Measurements from ENCODE around the gene BTN2A1. TPM values are rescaled to one million over a fixed set of nuclear protein-coding genes. Genes with fewer than 3 reads are reported as not detected.

The BTN2A1 gene
- total RNA-seq, 4 donors from 2014 or later: 15.3 to 35.8 (median 20.7) TPM

GRCh38 chr6:26478985-26479278, 21.2 kb downstream of the BTN2A1 start:
- Histone ChIP-seq H3K4me3 (no peak overlapping the region), H3K36me3 (no peaks in the 10 kb centered on the region), H3K27ac (no peak overlapping the region), H3K9me3 (no peaks in the 10 kb centered on the region), H3K27me3 (no peaks in the 10 kb centered on the region), H3K4me1 (peaks cover 5 to 28% (median 13%) of the 10 kb centered on the region in 4 donors)
- 63 to 79% methylated on average over 3 of the region's 3 CpGs for WGBS, 2 donors (ENCODE audit: low coverage in 1 of 2)
- intact Hi-C loops (cut with DNase I; ENCODE audit: low total_unique reads): no loop called here
- DNase-seq: no peak
- in situ Hi-C loops (cut with MboI; ENCODE audit: low pct_ligation_motif_present in 1 of 4, low pct_unique_long_range_greater_than_20kb in 1 of 4, low sequenced_read_pairs in 3 of 4): no loop called here
- TF ChIP-seq EP300 (IDR thresholded peaks at IDR 0.05; ENCODE audit: low read depth): no peak
- TF ChIP-seq POLR2A (IDR thresholded peaks at IDR 0.05): no peak
- TF ChIP-seq, protein P1, sequence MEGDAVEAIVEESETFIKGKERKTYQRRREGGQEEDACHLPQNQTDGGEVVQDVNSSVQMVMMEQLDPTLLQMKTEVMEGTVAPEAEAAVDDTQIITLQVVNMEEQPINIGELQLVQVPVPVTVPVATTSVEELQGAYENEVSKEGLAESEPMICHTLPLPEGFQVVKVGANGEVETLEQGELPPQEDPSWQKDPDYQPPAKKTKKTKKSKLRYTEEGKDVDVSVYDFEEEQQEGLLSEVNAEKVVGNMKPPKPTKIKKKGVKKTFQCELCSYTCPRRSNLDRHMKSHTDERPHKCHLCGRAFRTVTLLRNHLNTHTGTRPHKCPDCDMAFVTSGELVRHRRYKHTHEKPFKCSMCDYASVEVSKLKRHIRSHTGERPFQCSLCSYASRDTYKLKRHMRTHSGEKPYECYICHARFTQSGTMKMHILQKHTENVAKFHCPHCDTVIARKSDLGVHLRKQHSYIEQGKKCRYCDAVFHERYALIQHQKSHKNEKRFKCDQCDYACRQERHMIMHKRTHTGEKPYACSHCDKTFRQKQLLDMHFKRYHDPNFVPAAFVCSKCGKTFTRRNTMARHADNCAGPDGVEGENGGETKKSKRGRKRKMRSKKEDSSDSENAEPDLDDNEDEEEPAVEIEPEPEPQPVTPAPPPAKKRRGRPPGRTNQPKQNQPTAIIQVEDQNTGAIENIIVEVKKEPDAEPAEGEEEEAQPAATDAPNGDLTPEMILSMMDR (IDR thresholded peaks at IDR 0.05): no peak
- no peak for TF ChIP-seq POLR2AphosphoS5 (IDR thresholded peaks at IDR 0.05)

GRCh38 chr6:26482338-26482737, 24.6 kb downstream of the BTN2A1 start:
- whole genome bisulfite sequencing, 2 donors (ENCODE audit: low coverage in 1 of 2): 97 to 100% methylated on average over 1 to 4 of the region's 4 CpGs
- no peaks in the 10 kb centered on the region for H3K27me3 ChIP-seq
- in situ Hi-C loops (cut with MboI; ENCODE audit: low pct_ligation_motif_present in 1 of 4, low pct_unique_long_range_greater_than_20kb in 1 of 4, low sequenced_read_pairs in 3 of 4) (no loop called here), intact Hi-C loops (cut with DNase I; ENCODE audit: low total_unique reads) (no loop called here)
- no peak overlapping the region for H3K4me3 ChIP-seq
- H3K4me1 ChIP-seq: peaks cover 0 to 6% (median 0%) of the 10 kb centered on the region in 4 donors
- TF ChIP-seq POLR2A (IDR thresholded peaks at IDR 0.05) (no peak), EP300 (IDR thresholded peaks at IDR 0.05; ENCODE audit: low read depth) (no peak), POLR2AphosphoS5 (IDR thresholded peaks at IDR 0.05) (no peak)
- TF ChIP-seq, protein P1 (IDR thresholded peaks at IDR 0.05): no peak
- DNase-seq: no peak
- no peaks in the 10 kb centered on the region for H3K36me3 ChIP-seq
- H3K9me3 ChIP-seq: no peaks in the 10 kb centered on the region
- no peak overlapping the region for H3K27ac ChIP-seq

- intact Hi-C loops (cut with DNase I; ENCODE audit: low total_unique reads) (no loop called here), in situ Hi-C loops (cut with MboI; ENCODE audit: low pct_ligation_motif_present in 1 of 4, low pct_unique_long_range_greater_than_20kb in 1 of 4, low sequenced_read_pairs in 3 of 4) (no loop called here)
- H3K36me3 ChIP-seq: no peaks in the 10 kb centered on the region
- no peaks in the 10 kb centered on the region for H3K4me1 ChIP-seq
- TF ChIP-seq POLR2AphosphoS5 (IDR thresholded peaks at IDR 0.05): no peak
- TF ChIP-seq, protein P1 (IDR thresholded peaks at IDR 0.05): no peak
- no peak for TF ChIP-seq POLR2A (IDR thresholded peaks at IDR 0.05)
- TF ChIP-seq EP300 (IDR thresholded peaks at IDR 0.05; ENCODE audit: low read depth): no peak
- no peaks in the 10 kb centered on the region for H3K9me3 ChIP-seq
- H3K27me3 ChIP-seq: no peaks in the 10 kb centered on the region
- H3K4me3 ChIP-seq: no peak overlapping the region
- no peak overlapping the region for H3K27ac ChIP-seq
- 80 to 92% methylated on average over 3 of the region's 3 CpGs for WGBS, 2 donors (ENCODE audit: low coverage in 1 of 2)
- DNase-seq: no peak
Observed at GRCh38 chr6:26483727-26484126, 26.0 kb downstream of the BTN2A1 start.

DNA sequence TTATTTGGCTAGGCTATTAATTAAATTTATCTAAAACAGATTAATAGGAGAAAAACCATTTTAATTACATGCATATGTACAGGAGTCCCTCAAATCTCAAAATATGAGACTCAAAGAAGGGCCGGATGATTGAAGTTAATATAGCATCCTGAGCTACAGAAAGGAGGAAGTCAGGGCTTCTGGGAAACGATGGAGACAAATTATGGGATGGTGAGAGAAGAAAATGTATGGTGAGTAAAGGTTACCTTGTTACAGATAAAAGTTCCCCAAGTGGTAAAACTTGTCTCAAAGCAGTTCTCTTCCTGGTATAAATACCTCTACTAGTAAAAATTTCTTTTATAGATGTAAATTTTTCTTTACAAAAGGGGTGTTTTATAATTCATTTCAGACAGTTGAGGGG, 26.4 kb downstream of the BTN2A1 start:
- no peak for DNase-seq
- Histone ChIP-seq H3K27ac (no peak overlapping the region), H3K27me3 (no peaks in the 10 kb centered on the region), H3K9me3 (no peaks in the 10 kb centered on the region), H3K4me1 (no peaks in the 10 kb centered on the region), H3K4me3 (no peak overlapping the region), H3K36me3 (no peaks in the 10 kb centered on the region)
- intact Hi-C loops (cut with DNase I; ENCODE audit: low total_unique reads): no loop called here
- TF ChIP-seq EP300 (IDR thresholded peaks at IDR 0.05; ENCODE audit: low read depth) (no peak), POLR2AphosphoS5 (IDR thresholded peaks at IDR 0.05) (no peak), POLR2A (IDR thresholded peaks at IDR 0.05) (no peak)
- TF ChIP-seq, protein P1 (IDR thresholded peaks at IDR 0.05): no peak
- 55 to 56% methylated on average over 2 of the region's 2 CpGs for WGBS, 2 donors (ENCODE audit: low coverage in 1 of 2)
- in situ Hi-C loops (cut with MboI; ENCODE audit: low pct_ligation_motif_present in 1 of 4, low pct_unique_long_range_greater_than_20kb in 1 of 4, low sequenced_read_pairs in 3 of 4): no loop called here

All from transverse colon (tissue), 4 donors.